Vagina (tissue), 2 donors: ENCODE data around the gene GYPC. TPM values are rescaled to one million over a fixed set of nuclear protein-coding genes. Genes with fewer than 3 reads are reported as not detected.

ENCODE experiments used
- DNase-seq, 2 donors: peaks; one replicate each; pipeline ENCODE4 v3.0.0-alpha.2; 2017; ENCODE audit errors: extremely low spot score in 2 of 2
- H3K27ac ChIP-seq: fragments of 200-600 bp; sonication (generic); one replicate; pipeline ENCODE4 v1.5.1; 2019
- H3K27me3 ChIP-seq: fragments of 200-600 bp; sonication (generic); one replicate; pipeline ENCODE4 v1.5.1; 2019
- H3K36me3 ChIP-seq, 2 donors: fragments of 200-600 bp; sonication (generic); one replicate each; pipeline ENCODE4 v1.5.1; 2017 to 2019
- H3K4me1 ChIP-seq: fragments of 200-600 bp; sonication (generic); one replicate; pipeline ENCODE4 v1.5.1; 2019
- H3K4me3 ChIP-seq, 2 donors: fragments of 200-600 bp; sonication (generic); 1 replicate in 1 of 2; 2 replicates in 1 of 2; pipeline ENCODE4 v1.5.1; 2016 to 2019
- H3K9me3 ChIP-seq: fragments of 200-600 bp; sonication (generic); one replicate; pipeline ENCODE4 v1.5.1; 2019
- CTCF ChIP-seq, 3 experiments: fragments of 450-650 bp in 2 of 3; fragments of 200-600 bp in 1 of 3; sonication (generic) in 1 of 3; IDR thresholded peaks; one replicate each; pipeline ENCODE4 v1.5.1; 2017 to 2019; ENCODE audit warnings: antibody characterized with exemption in 3 of 3, mild to moderate bottlenecking in 2 of 3, moderate library complexity in 2 of 3
- POLR2A ChIP-seq, 2 donors: fragments of 450-650 bp; IDR thresholded peaks; one replicate each; pipeline ENCODE4 v1.6.1; 2017; ENCODE audit warnings: antibody characterized with exemption in 2 of 2, mild to moderate bottlenecking in 2 of 2, moderate library complexity in 2 of 2
- POLR2AphosphoS5 ChIP-seq, 2 donors: sonication (generic); formaldehyde crosslinking; IDR thresholded peaks; one replicate each; pipeline ENCODE4 v1.9.0; 2017; ENCODE audit warnings: antibody characterized with exemption in 2 of 2, mild to moderate bottlenecking in 2 of 2, low read depth in 1 of 2; ENCODE audit not compliant: insufficient read depth in 1 of 2
- intact Hi-C: fragments of 100-400 bp; cut with DNase I; formaldehyde crosslinking; loops from one replicate; pipeline ENCODE4 v1.15.1; 2023
- small RNA-seq: library from RNA; depleted of rRNA; stranded (forward); fragments of <200 nt; gene quantifications from one replicate; pipeline ENCODE3, GENCODE V24; 2016
- total RNA-seq: library from RNA; depleted of rRNA; stranded (reverse); fragments of >200 nt; gene quantifications from one replicate; pipeline ENCODE4 v1.2.3, GENCODE V29; 2016

Gene GYPC
- total RNA-seq, 1 donor from 2014 or later, result 84.2 TPM

GRCh38 chr2:126736133-126736874 lies 80.3 kb downstream of the GYPC start:
- no peaks in the 10 kb centered on the region for H3K27me3 ChIP-seq
- peak in 1 of 2 donors; percentile 34 for DNase-seq
- intact Hi-C loops, result no loop called here
- H3K36me3 ChIP-seq, result no peaks in the 10 kb centered on the region
- H3K9me3 ChIP-seq, result no peaks in the 10 kb centered on the region
- no peak overlapping the region for H3K4me3 ChIP-seq
- no peaks in the 10 kb centered on the region for H3K4me1 ChIP-seq
- TF ChIP-seq CTCF (IDR thresholded peaks at IDR 0.05) (no peak), POLR2A (IDR thresholded peaks at IDR 0.05) (no peak), POLR2AphosphoS5 (IDR thresholded peaks at IDR 0.05; ENCODE audit: insufficient read depth in 1 of 2, low read depth in 1 of 2) (no peak)
- H3K27ac ChIP-seq, result no peak overlapping the region

DNA sequence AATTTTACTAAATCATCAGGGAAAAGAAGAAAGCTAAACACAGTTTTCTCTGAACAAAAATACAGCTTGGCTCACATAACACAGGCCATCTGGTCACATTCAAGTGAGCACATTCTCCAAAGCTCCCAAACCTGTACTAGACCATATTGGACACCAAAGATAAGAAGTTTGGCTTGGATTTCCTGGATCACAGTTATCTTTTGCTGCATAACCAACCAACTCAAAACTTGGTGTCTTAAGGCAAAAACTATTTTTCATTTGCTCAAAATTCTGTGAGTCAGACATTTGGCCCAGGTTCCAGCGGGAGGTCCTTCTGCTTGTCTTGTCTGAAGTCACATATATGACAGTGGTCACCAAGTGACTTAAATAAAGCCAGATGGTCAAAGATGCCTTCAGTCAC lies 83.2 kb downstream of the GYPC start:
- no peaks in the 10 kb centered on the region for H3K4me1 ChIP-seq
- H3K4me3 ChIP-seq, result no peak overlapping the region
- no peak for DNase-seq
- no peaks in the 10 kb centered on the region for H3K36me3 ChIP-seq
- TF ChIP-seq POLR2AphosphoS5 (IDR thresholded peaks at IDR 0.05; ENCODE audit: insufficient read depth in 1 of 2, low read depth in 1 of 2) (no peak), POLR2A (IDR thresholded peaks at IDR 0.05) (no peak), CTCF (IDR thresholded peaks at IDR 0.05) (no peak)
- intact Hi-C loops, result no loop called here
- H3K9me3 ChIP-seq, result no peaks in the 10 kb centered on the region
- no peak overlapping the region for H3K27ac ChIP-seq
- no peaks in the 10 kb centered on the region for H3K27me3 ChIP-seq

GRCh38 chr2:126744640-126745039 lies 88.7 kb downstream of the GYPC start:
- no peak for TF ChIP-seq POLR2A (IDR thresholded peaks at IDR 0.05)
- TF ChIP-seq CTCF (IDR thresholded peaks at IDR 0.05), result no peak
- TF ChIP-seq POLR2AphosphoS5 (IDR thresholded peaks at IDR 0.05; ENCODE audit: insufficient read depth in 1 of 2, low read depth in 1 of 2), result no peak
- intact Hi-C loops, result no loop called here

More at GRCh38 chr2:126744640-126745039, 88.7 kb downstream of the GYPC start:
- H3K4me3 ChIP-seq, result no peak overlapping the region
- H3K27me3 ChIP-seq, result no peaks in the 10 kb centered on the region
- H3K36me3 ChIP-seq, result no peaks in the 10 kb centered on the region
- no peaks in the 10 kb centered on the region for H3K4me1 ChIP-seq
- DNase-seq, result no peak
- H3K9me3 ChIP-seq, result no peaks in the 10 kb centered on the region
- no peak overlapping the region for H3K27ac ChIP-seq

Small RNAs within 50 kb of the gene (small RNA-seq; reads per million reads assigned to genes)
- gene RNU6-675P, result not detected

Other genes starting within 250 kb of the GYPC start
- gene TEX51, start 242.7 kb downstream of the GYPC start, total RNA-seq, result not detected